ENCODE results near the gene TAF4.

TAF4 gene

GRCh38 chr20:62010551-62011402 lies 54.9 kb downstream of the TAF4 start:
- FAIRE-seq (peak; percentile 82), DNase-seq (ENCODE audit: extremely low spot score, insufficient read length, low read depth) (peak; percentile 44)

DNA sequence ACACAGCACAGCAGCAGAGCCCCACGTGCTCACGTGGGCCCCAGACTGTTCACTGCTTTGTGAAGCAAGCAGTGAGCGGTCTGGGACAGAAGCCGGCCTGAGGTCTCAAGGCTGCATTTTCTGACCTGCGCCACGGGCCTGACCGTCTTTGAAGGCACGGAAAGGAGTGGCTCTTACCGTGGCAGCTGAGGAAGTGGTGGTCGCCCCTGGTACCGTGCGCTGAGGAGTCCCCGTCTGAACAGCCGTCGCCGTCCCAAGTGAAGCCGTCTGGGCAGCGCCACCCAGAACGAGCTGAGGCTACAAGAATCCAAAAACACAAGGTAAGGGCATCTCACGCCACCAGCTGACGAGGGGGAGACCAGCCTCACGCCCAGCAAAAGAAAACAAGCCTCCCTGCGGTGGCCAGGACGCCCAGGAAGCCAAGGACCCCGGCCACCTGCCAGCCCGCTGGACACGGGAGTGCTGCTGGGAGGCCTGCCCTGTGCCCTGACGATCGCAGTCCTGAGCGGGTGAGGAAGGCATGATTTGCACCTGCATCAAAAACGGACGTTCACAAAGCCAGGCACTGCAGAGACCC lies 55.7 kb downstream of the TAF4 start:
- FAIRE-seq = no peak
- no peak for DNase-seq (ENCODE audit: extremely low spot score, insufficient read length, low read depth)

DNA sequence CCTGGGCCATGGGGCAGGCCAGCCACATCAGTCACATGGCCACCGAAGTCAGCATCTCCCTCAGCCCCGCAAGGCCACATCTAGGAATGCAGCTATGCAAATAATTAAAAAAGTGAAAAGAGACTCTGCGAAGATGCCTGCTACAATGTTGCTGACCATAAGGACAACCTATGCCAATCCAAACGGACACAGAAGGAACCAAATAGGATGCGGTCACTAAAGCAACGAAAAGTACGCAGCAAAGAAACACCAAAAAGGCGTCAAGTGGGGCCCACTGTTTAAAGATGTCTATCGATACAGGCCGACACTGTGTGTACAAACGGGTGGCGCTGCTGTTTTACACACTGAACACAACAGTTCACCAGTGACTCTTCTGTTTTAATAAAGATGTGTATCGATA lies 56.4 kb downstream of the TAF4 start:
- DNase-seq (ENCODE audit: extremely low spot score, insufficient read length, low read depth) (no peak), FAIRE-seq (no peak)

DNA sequence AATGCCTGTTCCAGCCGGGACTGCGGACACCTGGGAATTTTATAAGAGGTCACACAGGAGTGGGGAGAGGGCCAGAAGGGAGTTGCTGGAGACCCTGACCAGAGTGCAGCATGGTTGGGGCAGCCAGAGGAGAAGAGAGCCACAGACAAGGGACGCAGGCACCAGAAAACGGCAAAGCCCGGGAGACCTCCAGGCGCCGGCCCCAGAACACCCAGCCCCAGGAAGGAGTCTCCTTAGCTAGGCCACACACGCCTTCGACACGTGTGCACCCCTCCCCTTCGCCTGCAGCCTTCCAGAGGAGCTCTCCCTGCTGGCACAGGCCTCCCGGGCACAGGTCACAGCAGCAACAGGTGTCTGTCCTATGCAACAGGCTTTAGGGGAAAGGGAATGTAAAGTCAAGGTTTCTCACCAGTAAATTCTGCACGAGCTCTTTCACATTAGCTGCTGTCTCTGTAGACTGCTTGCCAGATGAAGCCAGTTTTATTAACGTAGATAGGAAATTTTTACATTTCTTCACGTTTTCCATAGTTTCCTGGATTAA lies 57.0 kb downstream of the TAF4 start:
- DNase-seq (ENCODE audit: extremely low spot score, insufficient read length, low read depth) (no peak), FAIRE-seq (no peak)

- DNase-seq (ENCODE audit: extremely low spot score, insufficient read length, low read depth) = no peak
- no peak for FAIRE-seq
Measured at GRCh38 chr20:62007127-62007647, 58.5 kb downstream of the TAF4 start.

GRCh38 chr20:62006482-62006881 lies 59.2 kb downstream of the TAF4 start:
- DNase-seq (ENCODE audit: extremely low spot score, insufficient read length, low read depth) = no peak
- no peak for FAIRE-seq

- no peak for DNase-seq (ENCODE audit: extremely low spot score, insufficient read length, low read depth)
- FAIRE-seq = no peak
Measured at GRCh38 chr20:62004614-62005013, 61.1 kb downstream of the TAF4 start.

- DNase-seq (ENCODE audit: extremely low spot score, insufficient read length, low read depth) (no peak), FAIRE-seq (no peak)
Measured at GRCh38 chr20:62003567-62004405, 61.9 kb downstream of the TAF4 start.

GRCh38 chr20:62002882-62003480 lies 62.7 kb downstream of the TAF4 start:
- FAIRE-seq (no peak), DNase-seq (ENCODE audit: extremely low spot score, insufficient read length, low read depth) (no peak)

DNA sequence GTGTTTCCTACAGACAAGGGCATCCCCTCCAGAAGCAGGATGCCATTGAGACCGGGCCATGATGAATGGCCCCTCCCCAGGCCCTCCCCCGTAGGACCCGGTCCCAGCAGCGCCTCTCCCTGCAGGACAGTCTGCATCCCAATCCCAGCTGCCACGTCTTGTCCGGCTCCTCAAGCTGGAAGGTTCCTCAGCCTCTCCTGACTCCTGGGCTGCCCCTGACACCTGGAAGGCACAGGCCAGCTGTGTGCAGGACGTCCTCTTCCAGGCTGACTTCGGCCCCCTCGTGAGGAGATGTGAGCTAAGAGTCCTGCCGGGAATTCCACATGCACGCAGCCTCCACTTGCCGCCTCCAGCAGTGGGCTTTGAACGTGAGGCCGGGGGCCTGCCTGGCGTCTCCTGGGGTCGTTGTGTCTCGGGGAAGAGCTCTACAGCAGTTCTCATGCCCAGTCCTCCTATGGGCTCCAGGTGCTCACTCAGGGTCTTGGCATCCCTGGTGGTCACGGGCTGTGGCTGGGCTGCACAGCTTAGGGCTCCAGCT lies 64.4 kb downstream of the TAF4 start:
- DNase-seq (ENCODE audit: extremely low spot score, insufficient read length, low read depth) = no peak
- FAIRE-seq = no peak

DNA sequence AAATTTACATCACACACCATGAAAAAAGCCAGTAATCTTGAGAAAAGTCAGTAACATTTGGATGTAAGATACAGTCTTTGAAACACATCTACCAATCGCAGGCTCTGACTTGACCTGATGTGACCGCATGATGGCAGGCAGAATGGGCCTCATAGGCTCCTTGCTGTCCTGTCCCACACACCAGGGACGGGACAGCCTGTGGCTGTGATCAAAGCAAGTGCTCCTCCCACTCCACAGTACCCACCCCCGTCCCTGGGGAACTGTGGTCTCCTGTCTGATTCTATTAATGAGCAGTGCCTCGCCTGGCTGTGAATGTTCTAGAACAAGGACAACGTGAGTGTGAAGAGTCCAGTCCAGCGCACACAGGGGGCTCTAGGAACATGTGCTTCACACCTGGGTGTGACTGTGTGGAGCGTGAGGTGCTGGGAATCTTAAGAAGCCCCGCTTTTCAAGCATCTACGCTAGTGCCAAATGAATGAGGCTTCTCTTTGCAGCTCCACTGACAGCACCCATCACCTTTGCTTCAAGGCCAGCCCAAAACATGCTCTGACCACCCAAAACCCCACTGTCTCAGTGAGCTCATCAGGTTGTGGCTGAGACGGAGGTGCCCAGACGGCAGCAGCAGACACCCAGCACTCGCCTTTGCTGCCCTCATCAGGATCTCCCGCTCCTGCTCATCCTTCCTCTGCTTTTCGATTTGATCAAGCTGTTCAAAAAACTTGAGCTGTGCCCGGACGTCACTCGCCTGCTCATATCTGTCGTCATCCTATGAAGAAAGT lies 67.1 kb downstream of the TAF4 start:
- DNase-seq (ENCODE audit: extremely low spot score, insufficient read length, low read depth) (no peak), FAIRE-seq (no peak)

DNA sequence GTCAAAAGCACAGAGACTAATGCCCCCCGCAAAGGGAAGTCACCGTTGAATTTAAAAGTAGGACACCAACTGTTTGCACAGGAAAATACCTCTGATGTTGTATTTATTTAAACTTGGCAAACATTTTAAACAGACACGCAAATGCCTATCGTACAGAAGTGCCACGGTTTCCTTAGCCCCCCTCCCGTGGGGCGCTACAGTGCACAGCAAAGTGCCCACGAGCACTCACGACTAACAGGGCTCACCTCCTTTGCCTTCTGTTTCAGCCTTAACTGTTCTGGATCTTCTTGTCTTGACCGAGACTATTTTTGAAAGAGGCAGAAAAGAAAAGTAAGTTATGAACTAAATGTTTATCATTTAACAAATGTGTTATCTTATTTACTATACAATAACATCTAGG lies 67.8 kb downstream of the TAF4 start:
- FAIRE-seq (no peak), DNase-seq (ENCODE audit: extremely low spot score, insufficient read length, low read depth) (no peak)

- FAIRE-seq (no peak), DNase-seq (ENCODE audit: extremely low spot score, insufficient read length, low read depth) (no peak)
Measured at GRCh38 chr20:61997372-61997771, 68.3 kb downstream of the TAF4 start.

- FAIRE-seq (no peak), DNase-seq (ENCODE audit: extremely low spot score, insufficient read length, low read depth) (no peak)
Measured at GRCh38 chr20:61994546-61994945, 71.1 kb downstream of the TAF4 start.

DNA sequence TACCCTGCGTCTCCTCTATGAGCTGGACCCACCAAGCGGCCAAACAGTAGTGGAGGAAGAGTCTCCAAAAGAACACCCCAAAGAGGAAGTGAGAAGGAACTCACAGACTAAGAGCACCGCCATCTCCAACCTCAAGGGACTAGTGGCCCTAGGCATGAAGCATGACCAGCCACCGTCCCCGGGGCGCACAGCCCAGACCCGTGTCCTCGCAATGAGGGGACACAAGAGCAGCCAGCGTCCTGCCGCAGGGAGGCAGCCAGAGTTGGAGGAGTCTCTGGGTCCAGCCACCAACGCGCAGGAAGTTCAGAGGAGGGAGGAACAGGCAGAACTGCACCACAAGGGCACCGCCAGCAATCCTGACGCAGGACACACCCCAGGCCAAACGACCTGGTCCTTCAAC lies 72.6 kb downstream of the TAF4 start:
- DNase-seq (ENCODE audit: extremely low spot score, insufficient read length, low read depth) = no peak
- FAIRE-seq = no peak

DNA sequence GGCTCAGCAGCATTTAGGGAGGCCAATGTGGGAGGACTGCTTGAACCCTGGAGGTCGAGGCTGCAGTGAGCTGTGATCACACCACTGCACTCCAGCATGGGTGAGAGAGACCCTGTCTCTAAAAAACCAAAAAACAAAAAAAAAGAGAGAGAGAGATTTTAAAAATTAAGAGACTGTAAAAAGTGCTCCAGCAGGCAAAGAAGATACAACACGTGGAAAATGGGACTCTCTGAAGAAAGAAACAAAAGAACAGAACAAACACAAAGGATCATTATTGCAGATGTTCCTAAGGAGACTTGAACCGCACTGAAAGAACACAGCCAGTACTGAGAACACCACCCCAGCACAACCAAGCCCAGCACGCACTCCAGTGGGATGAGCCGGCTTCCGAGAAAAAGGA lies 74.2 kb downstream of the TAF4 start:
- DNase-seq (ENCODE audit: extremely low spot score, insufficient read length, low read depth) = no peak
- no peak for FAIRE-seq

- FAIRE-seq (no peak), DNase-seq (ENCODE audit: extremely low spot score, insufficient read length, low read depth) (no peak)
Measured at GRCh38 chr20:61990484-61990883, 75.2 kb downstream of the TAF4 start.

DNA sequence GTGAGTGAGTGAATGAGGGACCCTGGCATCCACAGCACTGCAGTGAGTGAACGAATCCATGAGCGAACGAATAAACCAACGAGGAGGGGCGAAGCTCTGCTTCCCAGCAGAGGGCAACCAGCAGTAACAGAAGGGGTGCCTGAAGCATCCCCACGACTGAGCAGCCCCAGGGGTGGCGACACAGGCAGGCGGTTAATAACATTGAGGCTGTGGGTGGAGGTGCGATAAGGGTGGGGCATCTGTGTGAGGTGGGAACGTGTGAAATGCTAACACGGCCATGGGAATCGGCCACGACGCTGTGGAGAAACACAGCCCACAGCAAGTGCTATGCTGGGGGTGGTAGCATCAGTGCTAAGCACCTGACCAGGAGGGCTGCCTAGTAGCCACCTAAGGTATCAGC lies 75.9 kb downstream of the TAF4 start:
- no peak for FAIRE-seq
- DNase-seq (ENCODE audit: extremely low spot score, insufficient read length, low read depth) = no peak

DNA sequence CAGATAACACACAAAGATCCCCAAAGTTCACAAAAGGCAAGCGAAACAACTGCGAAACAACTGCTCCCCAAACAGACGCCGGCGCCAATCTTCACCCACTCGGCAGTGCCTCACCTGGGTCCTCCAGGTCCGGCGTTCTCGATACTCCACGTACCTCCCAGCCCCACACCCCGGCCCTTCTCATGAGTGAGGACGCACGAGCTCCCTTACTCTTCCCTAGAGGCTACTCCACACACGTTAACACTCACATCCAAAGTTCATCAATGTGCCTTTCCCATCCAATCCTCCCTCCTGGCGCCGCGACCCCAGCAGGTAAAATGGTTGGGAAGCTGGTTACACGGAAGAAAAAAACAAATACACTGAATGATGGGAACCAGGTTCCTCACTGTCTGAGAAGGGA lies 77.0 kb downstream of the TAF4 start:
- DNase-seq (ENCODE audit: extremely low spot score, insufficient read length, low read depth) (no peak), FAIRE-seq (no peak)

Measured in GM18507 (cell line).